H9 (cell line): ENCODE results near the gene PMP22. TPM values are rescaled to one million over a fixed set of nuclear protein-coding genes. Genes with fewer than 3 reads are reported as not detected.

Experiments used
- DNase-seq: peaks from one replicate; pipeline ENCODE4 v3.0.0-alpha.2; 2017
- H2AFZ ChIP-seq: one replicate; pipeline ENCODE4 v1.6.1; 2013; ENCODE audit warnings: mild to moderate bottlenecking, low read length, control low read depth, moderate library complexity
- H2AK5ac ChIP-seq: 2 replicates; pipeline ENCODE4 v1.6.1; 2013; ENCODE audit warnings: low read length, control low read depth, mixed read lengths; ENCODE audit not compliant: insufficient read length
- H2BK120ac ChIP-seq: one replicate; pipeline ENCODE4 v1.6.1; 2013; ENCODE audit warnings: low read depth, mild to moderate bottlenecking, low read length, control low read depth, inconsistent platforms; ENCODE audit not compliant: poor library complexity, severe bottlenecking
- H2BK12ac ChIP-seq: 2 replicates; pipeline ENCODE4 v1.6.1; 2013; ENCODE audit warnings: low read length, control low read depth, mixed read lengths, low read depth; ENCODE audit not compliant: insufficient read length
- H2BK15ac ChIP-seq: 2 replicates; pipeline ENCODE4 v1.6.1; 2013; ENCODE audit warnings: low read depth, low read length, control low read depth
- H2BK20ac ChIP-seq: one replicate; pipeline ENCODE4 v1.6.1; 2013; ENCODE audit warnings: low read depth, mild to moderate bottlenecking, low read length, control low read depth, inconsistent platforms; ENCODE audit not compliant: poor library complexity, severe bottlenecking
- H2BK5ac ChIP-seq: 2 replicates; pipeline ENCODE4 v1.6.1; 2013; ENCODE audit warnings: low read length, control low read depth, mixed read lengths; ENCODE audit not compliant: insufficient read length
- H3K14ac ChIP-seq: 2 replicates; pipeline ENCODE4 v1.6.1; 2013; ENCODE audit warnings: low read length, control low read depth; ENCODE audit not compliant: insufficient read depth
- H3K18ac ChIP-seq: 2 replicates; pipeline ENCODE4 v1.6.1; 2013; ENCODE audit warnings: low read depth, mild to moderate bottlenecking, mixed read lengths, low read length, control low read depth; ENCODE audit not compliant: insufficient read length
- H3K23ac ChIP-seq: 2 replicates; pipeline ENCODE4 v1.6.1; 2013; ENCODE audit warnings: low read length, control low read depth, mixed read lengths, low read depth; ENCODE audit not compliant: insufficient read length
- H3K23me2 ChIP-seq: 2 replicates; pipeline ENCODE4 v1.6.1; 2013; ENCODE audit warnings: low read depth, mild to moderate bottlenecking, mixed read lengths, low read length, control low read depth; ENCODE audit not compliant: insufficient read length, poor library complexity, severe bottlenecking
- H3K27ac ChIP-seq: 2 replicates; pipeline ENCODE4 v1.5.1; 2013; ENCODE audit warnings: low read length, control low read depth, mixed read lengths, low read depth; ENCODE audit not compliant: insufficient read length
- H3K27me3 ChIP-seq: 2 replicates; pipeline ENCODE4 v1.6.1; 2013; ENCODE audit warnings: low read length, control low read depth, inconsistent platforms; ENCODE audit not compliant: insufficient read depth
- H3K4ac ChIP-seq: 2 replicates; pipeline ENCODE4 v1.6.1; 2013; ENCODE audit warnings: low read depth, mild to moderate bottlenecking, control low read depth, inconsistent platforms, low read length, moderate library complexity
- H3K4me1 ChIP-seq: 2 replicates; pipeline ENCODE4 v1.6.1; 2013; ENCODE audit warnings: low read length, control low read depth, inconsistent platforms; ENCODE audit not compliant: insufficient read depth
- H3K4me2 ChIP-seq: 2 replicates; pipeline ENCODE4 v1.6.1; 2013; ENCODE audit warnings: low read length, control low read depth, mixed read lengths; ENCODE audit not compliant: insufficient read length, insufficient read depth
- H3K56ac ChIP-seq: 2 replicates; pipeline ENCODE4 v1.6.1; 2013; ENCODE audit warnings: low read depth, mild to moderate bottlenecking, mixed read lengths, low read length, control low read depth; ENCODE audit not compliant: insufficient read length
- H3K79me1 ChIP-seq: 2 replicates; pipeline ENCODE4 v1.6.1; 2013; ENCODE audit warnings: low read depth, mild to moderate bottlenecking, moderate library complexity, low read length, control low read depth, inconsistent platforms; ENCODE audit not compliant: insufficient read depth, poor library complexity, severe bottlenecking
- H3K79me2 ChIP-seq: 2 replicates; pipeline ENCODE4 v1.6.1; 2013; ENCODE audit warnings: low read length, control low read depth, inconsistent platforms; ENCODE audit not compliant: insufficient read depth
- H3K9ac ChIP-seq: 2 replicates; pipeline ENCODE4 v1.6.1; 2013; ENCODE audit warnings: low read length, control low read depth, mixed read lengths; ENCODE audit not compliant: insufficient read length; ENCODE audit errors: extremely low read depth
- H3K9me3 ChIP-seq: one replicate; pipeline ENCODE4 v1.6.1; 2013; ENCODE audit warnings: low read depth, low read length, inconsistent platforms; ENCODE audit not compliant: control insufficient read depth
- H3T11ph ChIP-seq: one replicate; pipeline ENCODE4 v1.6.1; 2013; ENCODE audit warnings: mild to moderate bottlenecking, low read length, control low read depth, inconsistent platforms
- H4K20me1 ChIP-seq: one replicate; pipeline ENCODE4 v1.6.1; 2013; ENCODE audit not compliant: control insufficient read depth, insufficient read length, insufficient read depth
- H4K5ac ChIP-seq: 2 replicates; pipeline ENCODE4 v1.6.1; 2013; ENCODE audit warnings: low read depth, mild to moderate bottlenecking, mixed read lengths, low read length, control low read depth; ENCODE audit not compliant: insufficient read length
- H4K8ac ChIP-seq: replicated peaks from 2 replicates; pipeline ENCODE4 v1.6.1; 2013; ENCODE audit warnings: low read length, control low read depth, mixed read lengths, low read depth; ENCODE audit not compliant: insufficient read length
- H4K91ac ChIP-seq: 2 replicates; pipeline ENCODE4 v1.6.1; 2013; ENCODE audit warnings: low read depth, mild to moderate bottlenecking, moderate library complexity, mixed read lengths, low read length, control low read depth; ENCODE audit not compliant: insufficient read length
- H3K27ac Mint-ChIP-seq, 3 experiments: 2 replicates in 2 of 3; 3 replicates in 1 of 3; pipeline ENCODE4 v1.8.0; 2020 to 2021; ENCODE audit warnings: mixed read lengths in 3 of 3, mild to moderate bottlenecking in 1 of 3, moderate library complexity in 1 of 3
- H3K27me3 Mint-ChIP-seq: 2 replicates; pipeline ENCODE4 v1.8.0; 2021; ENCODE audit warnings: low read depth, mild to moderate bottlenecking, moderate library complexity, mixed read lengths
- H3K36me3 Mint-ChIP-seq, 3 experiments: 2 replicates in 2 of 3; 3 replicates in 1 of 3; pipeline ENCODE4 v1.8.0; 2020 to 2021; ENCODE audit warnings: low read depth in 3 of 3, mixed read lengths in 3 of 3; ENCODE audit not compliant: insufficient read depth in 1 of 3
- H3K4me1 Mint-ChIP-seq, 2 experiments: 2 replicates each; pipeline ENCODE4 v1.8.0; 2020; ENCODE audit warnings: mixed read lengths in 2 of 2
- H3K4me3 Mint-ChIP-seq, 2 experiments: 2 replicates in 1 of 2; 3 replicates in 1 of 2; pipeline ENCODE4 v1.8.0; 2020 to 2021; ENCODE audit warnings: mild to moderate bottlenecking in 2 of 2, mixed read lengths in 2 of 2, moderate library complexity in 1 of 2
- H3K9me3 Mint-ChIP-seq, 2 experiments: 2 replicates in 1 of 2; 3 replicates in 1 of 2; pipeline ENCODE4 v1.8.0; 2020; ENCODE audit warnings: mild to moderate bottlenecking in 2 of 2, mixed read lengths in 2 of 2, moderate library complexity in 1 of 2
- whole genome bisulfite sequencing: extraction: QIAGEN DNeasy Blood & Tissue Kit; methylation state at CpG from one replicate; pipeline ENCODE4 v1.1.7; 2013; ENCODE audit warnings: missing lambda C conversion rate, low lambda C conversion rate, mixed read lengths; ENCODE audit not compliant: insufficient read length; ENCODE audit errors: extremely low coverage; 5-methylcytosine and 5-hydroxymethylcytosine counted together
- total RNA-seq: library from RNA; stranded (reverse); gene quantifications from 2 replicates; pipeline ENCODE4 v1.2.1, GENCODE V29; 2021
- TF ChIP-seq, protein P1 (sequence below): fragments of 200-600 bp; sonication (generic); conservative IDR thresholded peaks from 3 replicates; pipeline ENCODE4 v1.8.0; 2021; ENCODE audit warnings: antibody characterized with exemption, mild to moderate bottlenecking

Gene PMP22
- total RNA-seq, 1 experiment from 2014 or later: 1.5 TPM

DNA sequence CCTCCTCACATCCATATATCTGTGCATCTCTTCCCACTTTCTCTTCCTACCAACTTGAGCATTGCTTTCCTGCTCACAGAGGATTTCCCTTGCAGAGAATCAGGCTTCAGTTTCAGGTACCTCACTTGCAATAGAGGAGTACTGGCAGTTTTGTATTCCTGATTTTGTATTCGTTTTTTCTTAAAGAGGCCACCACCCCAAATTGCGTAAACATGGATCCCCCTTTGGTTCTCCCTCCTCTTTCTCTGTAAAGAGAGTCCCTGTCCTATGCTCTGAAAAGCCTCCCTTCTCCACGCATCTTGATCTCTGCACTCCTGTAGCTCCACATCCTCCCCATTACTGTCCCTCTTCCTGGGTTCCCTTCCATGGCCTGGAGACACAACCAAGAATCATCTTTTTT, 44.1 kb upstream of the PMP22 start:
- no peak overlapping the region for H2AK5ac ChIP-seq
- no peak overlapping the region for H2BK120ac ChIP-seq
- no peaks in the 10 kb centered on the region for H3K79me1 ChIP-seq
- no peak overlapping the region for H4K8ac ChIP-seq
- H4K91ac ChIP-seq: no peak overlapping the region
- no peak overlapping the region for H3K4me2 ChIP-seq
- Mint-ChIP-seq H3K27me3 (no peaks in the 10 kb centered on the region; the same call in 1 of the 2 replicates), H3K4me1 (no peaks in the 10 kb centered on the region), H3K9me3 (no peaks in the 10 kb centered on the region), H3K27ac (no peak overlapping the region), H3K36me3 (no peaks in the 10 kb centered on the region), H3K4me3 (no peak overlapping the region)
- no peak overlapping the region for H2BK12ac ChIP-seq
- no peak overlapping the region for H3K18ac ChIP-seq
- no peak overlapping the region for H3K56ac ChIP-seq
- no peak overlapping the region for H2BK5ac ChIP-seq
- H4K20me1 ChIP-seq: no peaks in the 10 kb centered on the region
- H3K23me2 ChIP-seq: no peaks in the 10 kb centered on the region
- TF ChIP-seq, protein P1, sequence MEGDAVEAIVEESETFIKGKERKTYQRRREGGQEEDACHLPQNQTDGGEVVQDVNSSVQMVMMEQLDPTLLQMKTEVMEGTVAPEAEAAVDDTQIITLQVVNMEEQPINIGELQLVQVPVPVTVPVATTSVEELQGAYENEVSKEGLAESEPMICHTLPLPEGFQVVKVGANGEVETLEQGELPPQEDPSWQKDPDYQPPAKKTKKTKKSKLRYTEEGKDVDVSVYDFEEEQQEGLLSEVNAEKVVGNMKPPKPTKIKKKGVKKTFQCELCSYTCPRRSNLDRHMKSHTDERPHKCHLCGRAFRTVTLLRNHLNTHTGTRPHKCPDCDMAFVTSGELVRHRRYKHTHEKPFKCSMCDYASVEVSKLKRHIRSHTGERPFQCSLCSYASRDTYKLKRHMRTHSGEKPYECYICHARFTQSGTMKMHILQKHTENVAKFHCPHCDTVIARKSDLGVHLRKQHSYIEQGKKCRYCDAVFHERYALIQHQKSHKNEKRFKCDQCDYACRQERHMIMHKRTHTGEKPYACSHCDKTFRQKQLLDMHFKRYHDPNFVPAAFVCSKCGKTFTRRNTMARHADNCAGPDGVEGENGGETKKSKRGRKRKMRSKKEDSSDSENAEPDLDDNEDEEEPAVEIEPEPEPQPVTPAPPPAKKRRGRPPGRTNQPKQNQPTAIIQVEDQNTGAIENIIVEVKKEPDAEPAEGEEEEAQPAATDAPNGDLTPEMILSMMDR: no peak
- H3K4me1 ChIP-seq: no peaks in the 10 kb centered on the region
- no peak overlapping the region for H2AFZ ChIP-seq
- H3T11ph ChIP-seq: no peak overlapping the region
- H2BK20ac ChIP-seq: no peak overlapping the region
- no peaks in the 10 kb centered on the region for H3K9me3 ChIP-seq
- no peak overlapping the region for H3K23ac ChIP-seq
- H3K27me3 ChIP-seq: no peaks in the 10 kb centered on the region
- no peak overlapping the region for H4K5ac ChIP-seq
- no peak for DNase-seq
- WGBS: no CpG with 5 or more reads among the region's 3 CpGs
- no peak overlapping the region for H3K4ac ChIP-seq
- H3K27ac ChIP-seq: no peak overlapping the region
- H3K14ac ChIP-seq: no peak overlapping the region
- no peaks in the 10 kb centered on the region for H3K79me2 ChIP-seq
- no peak overlapping the region for H3K9ac ChIP-seq
- no peak overlapping the region for H2BK15ac ChIP-seq
